Measurements from ENCODE around the gene LRFN2. TPM values are rescaled to one million over a fixed set of nuclear protein-coding genes. Genes with fewer than 3 reads are reported as not detected.

Gene LRFN2
- total RNA-seq, 1 experiment from 2014 or later, result not detected

GRCh38 chr6:40528051-40528450 lies 59.1 kb downstream of the LRFN2 start:
- peaks cover 15% of the 10 kb centered on the region; the same call in 1 of the 2 replicates for H3K27me3 ChIP-seq (ENCODE audit: low read length)

GRCh38 chr6:40526036-40526435 lies 61.1 kb downstream of the LRFN2 start:
- TF ChIP-seq EZH2phosphoT487 (IDR thresholded peaks at IDR 0.05; ENCODE audit: borderline replicate concordance, low read length), result no peak
- no peak for TF ChIP-seq EZH2 (IDR thresholded peaks at IDR 0.05; ENCODE audit: low read length, unreplicated experiment)
- no peak for TF ChIP-seq CTCF (conservative IDR thresholded peaks at IDR 0.05; ENCODE audit: low read depth, low read length)
- CTCF ChIA-PET, result no interaction called here
- H2AFZ ChIP-seq (ENCODE audit: low read length), result no peak overlapping the region

More at GRCh38 chr6:40528051-40528450, 59.1 kb downstream of the LRFN2 start:
- H3K79me2 ChIP-seq (ENCODE audit: low read length), result no peaks in the 10 kb centered on the region
- no peaks in the 10 kb centered on the region for H3K9me3 ChIP-seq (ENCODE audit: low read length)
- no peaks in the 10 kb centered on the region for H3K4me1 ChIP-seq (ENCODE audit: insufficient read depth, low read length)
- H2AFZ ChIP-seq (ENCODE audit: low read length), result no peak overlapping the region
- TF ChIP-seq CTCF (conservative IDR thresholded peaks at IDR 0.05; ENCODE audit: low read depth, low read length) (no peak), EZH2 (IDR thresholded peaks at IDR 0.05; ENCODE audit: low read length, unreplicated experiment) (no peak), EZH2phosphoT487 (IDR thresholded peaks at IDR 0.05; ENCODE audit: borderline replicate concordance, low read length) (no peak)
- BruUV-seq (replicated peaks), result no TSS peak
- H3K4me3 ChIP-seq (ENCODE audit: low read length), result no peak overlapping the region
- no peak overlapping the region for H3K9ac ChIP-seq (ENCODE audit: low read length)
- H4K20me1 ChIP-seq (ENCODE audit: low read length), result no peaks in the 10 kb centered on the region
- intact Hi-C loops (cut with micrococcal nuclease), result no loop called here
- ATAC-seq (no peak), DNase-seq (no peak)
- ChIA-PET CTCF (no interaction called here), POLR2A (ENCODE audit: unreplicated experiment) (no interaction called here)
- H3K9me2 ChIP-seq (replicated peaks; ENCODE audit: low read length), result no peaks in the 10 kb centered on the region
- no peaks in the 10 kb centered on the region for H3K36me3 ChIP-seq (ENCODE audit: low read depth, low read length)
- no peak overlapping the region for H3K27ac ChIP-seq (ENCODE audit: low read length)
- no peak overlapping the region for H3K4me2 ChIP-seq (ENCODE audit: low read length)
- H3F3A ChIP-seq (ENCODE audit: low read length, unreplicated experiment), result no peaks in the 10 kb centered on the region

GRCh38 chr6:40524797-40525585 lies 62.2 kb downstream of the LRFN2 start:
- no peak overlapping the region for H3K4me2 ChIP-seq (ENCODE audit: low read length)
- intact Hi-C loops (cut with micrococcal nuclease), result no loop called here
- no peaks in the 10 kb centered on the region for H3F3A ChIP-seq (ENCODE audit: low read length, unreplicated experiment)
- peaks cover 15% of the 10 kb centered on the region; the same call in 1 of the 2 replicates for H3K27me3 ChIP-seq (ENCODE audit: low read length)
- POLR2A ChIA-PET (ENCODE audit: unreplicated experiment), result no interaction called here
- no TSS peak for BruUV-seq (replicated peaks)
- H3K36me3 ChIP-seq (ENCODE audit: low read depth, low read length), result no peaks in the 10 kb centered on the region
- no peaks in the 10 kb centered on the region for H3K4me1 ChIP-seq (ENCODE audit: insufficient read depth, low read length)
- H2AFZ ChIP-seq (ENCODE audit: low read length), result no peak overlapping the region
- no peaks in the 10 kb centered on the region for H3K79me2 ChIP-seq (ENCODE audit: low read length)
- no peak overlapping the region for H3K9ac ChIP-seq (ENCODE audit: low read length)
- H3K9me2 ChIP-seq (replicated peaks; ENCODE audit: low read length), result no peaks in the 10 kb centered on the region
- no peaks in the 10 kb centered on the region for H4K20me1 ChIP-seq (ENCODE audit: low read length)
- no peak overlapping the region for H3K4me3 ChIP-seq (ENCODE audit: low read length)
- no peak for ATAC-seq
- DNase-seq, result no peak
- no peak for TF ChIP-seq EZH2phosphoT487 (IDR thresholded peaks at IDR 0.05; ENCODE audit: borderline replicate concordance, low read length)
- TF ChIP-seq EZH2 (IDR thresholded peaks at IDR 0.05; ENCODE audit: low read length, unreplicated experiment), result no peak
- no peak overlapping the region for H3K27ac ChIP-seq (ENCODE audit: low read length)
- no peaks in the 10 kb centered on the region for H3K9me3 ChIP-seq (ENCODE audit: low read length)
- CTCF ChIA-PET, result interaction anchor here (0.6 kb wide), 1 partner anchor 9 kb away, joined by 5 read pairs; no protein-coding TSS in a partner anchor

More at GRCh38 chr6:40526036-40526435, 61.1 kb downstream of the LRFN2 start:
- no peak overlapping the region for H3K9ac ChIP-seq (ENCODE audit: low read length)
- ATAC-seq (no peak), DNase-seq (no peak)
- H4K20me1 ChIP-seq (ENCODE audit: low read length), result no peaks in the 10 kb centered on the region
- intact Hi-C loops (cut with micrococcal nuclease), result no loop called here
- H3F3A ChIP-seq (ENCODE audit: low read length, unreplicated experiment), result no peaks in the 10 kb centered on the region
- no peaks in the 10 kb centered on the region for H3K79me2 ChIP-seq (ENCODE audit: low read length)
- H3K4me3 ChIP-seq (ENCODE audit: low read length), result no peak overlapping the region
- H3K27ac ChIP-seq (ENCODE audit: low read length), result no peak overlapping the region
- H3K9me2 ChIP-seq (replicated peaks; ENCODE audit: low read length), result no peaks in the 10 kb centered on the region
- POLR2A ChIA-PET (ENCODE audit: unreplicated experiment), result no interaction called here
- no peaks in the 10 kb centered on the region for H3K9me3 ChIP-seq (ENCODE audit: low read length)
- no peak overlapping the region for H3K4me2 ChIP-seq (ENCODE audit: low read length)
- no peaks in the 10 kb centered on the region for H3K36me3 ChIP-seq (ENCODE audit: low read depth, low read length)
- no peaks in the 10 kb centered on the region for H3K4me1 ChIP-seq (ENCODE audit: insufficient read depth, low read length)
- no TSS peak for BruUV-seq (replicated peaks)
- peaks cover 15% of the 10 kb centered on the region; the same call in 1 of the 2 replicates for H3K27me3 ChIP-seq (ENCODE audit: low read length)
